Neuronal stem cell (in vitro differentiated cells): Measurements from ENCODE around the gene ERCC6L2.

Experiments
- DNase-seq: peaks from one replicate; pipeline ENCODE4 v3.0.0-alpha.2; 2013; ENCODE audit warnings: low spot score
- H2AFZ ChIP-seq: one replicate; pipeline ENCODE4 v1.6.1; 2013; ENCODE audit warnings: mild to moderate bottlenecking, low read length, inconsistent platforms
- H2AK5ac ChIP-seq: 2 replicates; pipeline ENCODE4 v1.6.1; 2013; ENCODE audit warnings: low read depth, mild to moderate bottlenecking, inconsistent platforms, low read length, moderate library complexity, mixed read lengths
- H2BK120ac ChIP-seq: 2 replicates; pipeline ENCODE4 v1.6.1; 2013; ENCODE audit warnings: low read depth, mild to moderate bottlenecking, inconsistent platforms, low read length, moderate library complexity, mixed read lengths
- H2BK12ac ChIP-seq: one replicate; pipeline ENCODE4 v1.6.1; 2013; ENCODE audit warnings: low read length, inconsistent platforms
- H2BK15ac ChIP-seq: 2 replicates; pipeline ENCODE4 v1.6.1; 2013; ENCODE audit warnings: mild to moderate bottlenecking, low read length, inconsistent platforms, mixed read lengths
- H2BK5ac ChIP-seq: one replicate; pipeline ENCODE4 v1.6.1; 2013; ENCODE audit warnings: inconsistent platforms, mild to moderate bottlenecking, low read length, moderate library complexity
- H3K14ac ChIP-seq: one replicate; pipeline ENCODE4 v1.6.1; 2013; ENCODE audit warnings: low read length, inconsistent platforms
- H3K18ac ChIP-seq: 2 replicates; pipeline ENCODE4 v1.6.1; 2013; ENCODE audit warnings: low read length, inconsistent platforms
- H3K23ac ChIP-seq: 2 replicates; pipeline ENCODE4 v1.6.1; 2013; ENCODE audit warnings: low read depth, mild to moderate bottlenecking, mixed read lengths, low read length, inconsistent platforms; ENCODE audit not compliant: poor library complexity
- H3K27ac ChIP-seq: replicated peaks from 3 replicates; pipeline ENCODE4 v1.5.1; 2013; ENCODE audit warnings: low read length, inconsistent platforms
- H3K27me3 ChIP-seq, 3 experiments: 2 replicates each; pipeline ENCODE4 v1.6.1; 2013; ENCODE audit warnings: low read length in 3 of 3, mild to moderate bottlenecking in 2 of 3, inconsistent platforms in 1 of 3, low read depth in 1 of 3, mixed read lengths in 1 of 3, moderate library complexity in 1 of 3; ENCODE audit not compliant: control insufficient read depth in 3 of 3, insufficient read depth in 3 of 3
- H3K36me3 ChIP-seq, 2 donors: replicated peaks in 1 of 2; 2 replicates each; pipeline ENCODE4 v1.6.1; 2013; ENCODE audit warnings: low read length in 2 of 2; ENCODE audit not compliant: control insufficient read depth in 2 of 2, insufficient read depth in 2 of 2
- H3K4ac ChIP-seq: 2 replicates; pipeline ENCODE4 v1.6.1; 2013; ENCODE audit warnings: inconsistent platforms, mild to moderate bottlenecking, low read length, moderate library complexity
- H3K4me1 ChIP-seq, 2 donors: 1 replicate in 1 of 2; 2 replicates in 1 of 2; pipeline ENCODE4 v1.6.1; 2013; ENCODE audit warnings: low read length in 2 of 2, low read depth in 1 of 2; ENCODE audit not compliant: control insufficient read depth in 2 of 2, insufficient read depth in 1 of 2
- H3K4me2 ChIP-seq: one replicate; pipeline ENCODE4 v1.6.1; 2013; ENCODE audit warnings: mild to moderate bottlenecking, low read length, inconsistent platforms; ENCODE audit not compliant: insufficient read depth, poor library complexity, severe bottlenecking
- H3K4me3 ChIP-seq, 2 donors: 2 replicates each; pipeline ENCODE4 v1.5.1; 2013; ENCODE audit warnings: low read length in 2 of 2, mild to moderate bottlenecking in 2 of 2, inconsistent platforms in 1 of 2, moderate library complexity in 1 of 2
- H3K79me1 ChIP-seq: one replicate; pipeline ENCODE4 v1.6.1; 2013; ENCODE audit warnings: low read depth, mild to moderate bottlenecking, inconsistent platforms, low read length, moderate library complexity
- H3K9ac ChIP-seq: one replicate; pipeline ENCODE4 v1.6.1; 2013; ENCODE audit warnings: mild to moderate bottlenecking, low read depth, low read length, inconsistent platforms; ENCODE audit not compliant: poor library complexity
- H3K9me3 ChIP-seq, 2 donors: replicated peaks in 1 of 2; 2 replicates each; pipeline versions ENCODE3 to v1.6.1; 2013; ENCODE audit warnings: low read length in 2 of 2, mild to moderate bottlenecking in 2 of 2, inconsistent platforms in 1 of 2, low read depth in 1 of 2, mixed read lengths in 1 of 2, moderate library complexity in 1 of 2; ENCODE audit not compliant: control insufficient read depth in 2 of 2, insufficient read depth in 1 of 2
- H4K8ac ChIP-seq: one replicate; pipeline ENCODE4 v1.6.1; 2013; ENCODE audit warnings: low read depth, mild to moderate bottlenecking, inconsistent platforms, low read length, moderate library complexity
- H4K91ac ChIP-seq: one replicate; pipeline ENCODE4 v1.6.1; 2013; ENCODE audit warnings: low read length, low read depth, mild to moderate bottlenecking, inconsistent platforms; ENCODE audit not compliant: poor library complexity
- WGBS, 2 donors: extraction: QIAGEN DNeasy Blood & Tissue Kit; methylation state at CpG; one replicate each; pipeline ENCODE4 v1.1.7; 2013; ENCODE audit warnings: missing lambda C conversion rate in 2 of 2, mixed read lengths in 1 of 2; ENCODE audit not compliant: insufficient read length in 2 of 2, insufficient replicate concordance in 1 of 2; ENCODE audit errors: extremely low coverage in 2 of 2; 5-methylcytosine and 5-hydroxymethylcytosine counted together

Gene ERCC6L2

GRCh38 chr9:95907794-95908193 is 32.3 kb downstream of the ERCC6L2 start:
- no peak overlapping the region for H2AK5ac ChIP-seq
- no CpG with 5 or more reads among the region's 2 CpGs for WGBS, 2 donors
- no peak overlapping the region for H3K18ac ChIP-seq
- H3K4me3 ChIP-seq: no peak overlapping the region
- H2BK120ac ChIP-seq: no peak overlapping the region
- H4K8ac ChIP-seq: no peak overlapping the region
- H3K4ac ChIP-seq: no peak overlapping the region
- no peak overlapping the region for H2BK5ac ChIP-seq
- H3K14ac ChIP-seq: no peak overlapping the region
- no peak overlapping the region for H2AFZ ChIP-seq
- H3K36me3 ChIP-seq: peaks cover 0 to 53% of the 10 kb centered on the region in 2 donors
- no peak for DNase-seq
- H3K27me3 ChIP-seq: no peaks in the 10 kb centered on the region
- no peaks in the 10 kb centered on the region for H3K79me1 ChIP-seq
- H3K9me3 ChIP-seq: no peaks in the 10 kb centered on the region
- H2BK12ac ChIP-seq: no peak overlapping the region
- no peak overlapping the region for H3K9ac ChIP-seq
- no peak overlapping the region for H3K4me2 ChIP-seq
- H3K23ac ChIP-seq: no peak overlapping the region
- H3K27ac ChIP-seq: no peak overlapping the region
- H4K91ac ChIP-seq: no peak overlapping the region
- H2BK15ac ChIP-seq: no peak overlapping the region
- H3K4me1 ChIP-seq: no peaks in the 10 kb centered on the region

- DNase-seq: no peak
- no peak overlapping the region for H3K18ac ChIP-seq
- H4K8ac ChIP-seq: no peak overlapping the region
- H3K23ac ChIP-seq: no peak overlapping the region
- H3K4me1 ChIP-seq: no peaks in the 10 kb centered on the region
- no peak overlapping the region for H3K14ac ChIP-seq
- H3K79me1 ChIP-seq: no peaks in the 10 kb centered on the region
- WGBS, 2 donors: no CpG with 5 or more reads among the region's 3 CpGs
- H3K27me3 ChIP-seq: no peaks in the 10 kb centered on the region
- no peak overlapping the region for H2BK5ac ChIP-seq
- no peak overlapping the region for H3K4me3 ChIP-seq
- H2AK5ac ChIP-seq: no peak overlapping the region
- H3K36me3 ChIP-seq: peaks cover 0 to 50% of the 10 kb centered on the region in 2 donors
- H2BK15ac ChIP-seq: no peak overlapping the region
- H3K4me2 ChIP-seq: no peak overlapping the region
- no peak overlapping the region for H3K27ac ChIP-seq
- H2BK12ac ChIP-seq: no peak overlapping the region
- no peak overlapping the region for H2BK120ac ChIP-seq
- H3K9me3 ChIP-seq: no peaks in the 10 kb centered on the region
- H3K9ac ChIP-seq: no peak overlapping the region
- no peak overlapping the region for H3K4ac ChIP-seq
- no peak overlapping the region for H2AFZ ChIP-seq
- H4K91ac ChIP-seq: no peak overlapping the region
Measured at GRCh38 chr9:95910023-95910707, 34.7 kb downstream of the ERCC6L2 start.

- H3K27me3 ChIP-seq: no peaks in the 10 kb centered on the region
- no peak overlapping the region for H2BK5ac ChIP-seq
- no peaks in the 10 kb centered on the region for H3K4me1 ChIP-seq
- no peak overlapping the region for H3K4me3 ChIP-seq
- no peaks in the 10 kb centered on the region for H3K79me1 ChIP-seq
- no peak overlapping the region for H3K18ac ChIP-seq
- no peak overlapping the region for H2BK12ac ChIP-seq
- H3K4ac ChIP-seq: no peak overlapping the region
- no peaks in the 10 kb centered on the region for H3K9me3 ChIP-seq
- peaks cover 0 to 52% of the 10 kb centered on the region in 2 donors for H3K36me3 ChIP-seq
- H3K27ac ChIP-seq: no peak overlapping the region
- H2BK15ac ChIP-seq: no peak overlapping the region
- H3K23ac ChIP-seq: no peak overlapping the region
- no peak overlapping the region for H2BK120ac ChIP-seq
- H3K9ac ChIP-seq: no peak overlapping the region
- no CpG with 5 or more reads among the region's 3 CpGs for WGBS, 2 donors
- H3K14ac ChIP-seq: no peak overlapping the region
- H4K8ac ChIP-seq: no peak overlapping the region
- no peak overlapping the region for H2AK5ac ChIP-seq
- no peak overlapping the region for H4K91ac ChIP-seq
- H2AFZ ChIP-seq: no peak overlapping the region
- no peak overlapping the region for H3K4me2 ChIP-seq
- no peak for DNase-seq
Measured at GRCh38 chr9:95910770-95911340, 35.4 kb downstream of the ERCC6L2 start.

GRCh38 chr9:95912773-95913172 is 37.3 kb downstream of the ERCC6L2 start:
- no peak overlapping the region for H3K18ac ChIP-seq
- no peak overlapping the region for H3K27ac ChIP-seq
- H3K4me3 ChIP-seq: no peak overlapping the region
- no peak overlapping the region for H3K4me2 ChIP-seq
- no peak overlapping the region for H3K9ac ChIP-seq
- H3K23ac ChIP-seq: no peak overlapping the region
- no peak overlapping the region for H2AK5ac ChIP-seq
- DNase-seq: no peak
- no peak overlapping the region for H4K8ac ChIP-seq
- H3K79me1 ChIP-seq: no peaks in the 10 kb centered on the region
- H2BK120ac ChIP-seq: no peak overlapping the region
- H2BK15ac ChIP-seq: no peak overlapping the region
- no peak overlapping the region for H2AFZ ChIP-seq
- H3K14ac ChIP-seq: no peak overlapping the region
- no peaks in the 10 kb centered on the region for H3K27me3 ChIP-seq
- peaks cover 0 to 60% of the 10 kb centered on the region in 2 donors for H3K36me3 ChIP-seq
- H3K9me3 ChIP-seq: no peaks in the 10 kb centered on the region
- no peak overlapping the region for H2BK12ac ChIP-seq
- H4K91ac ChIP-seq: no peak overlapping the region
- no peak overlapping the region for H2BK5ac ChIP-seq
- H3K4me1 ChIP-seq: no peaks in the 10 kb centered on the region
- H3K4ac ChIP-seq: no peak overlapping the region
